Nephron progenitor cell (in vitro differentiated cells): Measurements from ENCODE around the gene KRTAP2-4.
"Not testable (repeated sequence)": the region's sequence is repeated elsewhere in the genome, so short reads cannot be mapped to it uniquely, and the experiment has no call there.

Source experiments
- DNase-seq: peaks from one replicate; pipeline ENCODE4 v3.0.0; 2021
- H3K27ac Mint-ChIP-seq: 2 replicates; pipeline ENCODE4 v1.8.0; 2021; ENCODE audit warnings: mild to moderate bottlenecking, moderate library complexity, mixed read lengths
- H3K27me3 Mint-ChIP-seq: 2 replicates; pipeline ENCODE4 v1.8.0; 2021; ENCODE audit warnings: mild to moderate bottlenecking, low read depth, mixed read lengths; ENCODE audit not compliant: poor library complexity
- H3K36me3 Mint-ChIP-seq: 2 replicates; pipeline ENCODE4 v1.8.0; 2021; ENCODE audit warnings: low read depth, mixed read lengths
- H3K4me1 Mint-ChIP-seq: 2 replicates; pipeline ENCODE4 v1.8.0; 2021; ENCODE audit warnings: mixed read lengths
- H3K4me3 Mint-ChIP-seq: 2 replicates; pipeline ENCODE4 v1.8.0; 2021; ENCODE audit warnings: mild to moderate bottlenecking, moderate library complexity, mixed read lengths
- H3K9me3 Mint-ChIP-seq: 2 replicates; pipeline ENCODE4 v1.8.0; 2021; ENCODE audit warnings: mild to moderate bottlenecking, moderate library complexity, mixed read lengths
- TF ChIP-seq, protein P1 (sequence below): fragments of 200-600 bp; sonication (generic); IDR thresholded peaks from 2 replicates; pipeline ENCODE4 v1.5.0; 2021; ENCODE audit warnings: antibody characterized with exemption

The KRTAP2-4 gene

GRCh38 chr17:41083427-41083826 lies 17.7 kb upstream of the KRTAP2-4 start:
- not testable (repeated sequence) for H3K4me1 Mint-ChIP-seq, H3K9me3 Mint-ChIP-seq, H3K4me3 Mint-ChIP-seq, H3K27ac Mint-ChIP-seq, DNase-seq, H3K27me3 Mint-ChIP-seq, H3K36me3 Mint-ChIP-seq

DNA sequence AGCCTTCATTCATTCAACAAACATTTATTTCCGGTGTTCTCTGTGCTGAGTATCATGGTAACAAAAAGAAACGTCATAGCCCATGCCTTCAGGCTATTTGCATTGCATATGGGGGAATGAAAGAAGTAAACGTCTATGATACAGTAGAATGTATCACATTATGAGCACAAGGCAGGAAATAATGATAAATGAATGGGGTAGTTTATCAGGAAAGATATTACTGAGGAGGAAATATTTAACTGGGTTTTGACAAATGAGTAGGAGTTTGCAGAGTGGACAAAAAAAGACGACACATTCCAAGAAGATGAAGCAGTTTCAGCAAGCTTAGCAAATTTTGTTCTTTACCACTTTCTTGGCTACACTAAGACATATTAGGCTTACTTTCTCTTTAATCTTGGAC lies 16.9 kb upstream of the KRTAP2-4 start:
- H3K4me3 Mint-ChIP-seq = no peak overlapping the region
- DNase-seq = no peak
- no peaks in the 10 kb centered on the region for H3K4me1 Mint-ChIP-seq
- H3K36me3 Mint-ChIP-seq = no peaks in the 10 kb centered on the region
- TF ChIP-seq, protein P1, sequence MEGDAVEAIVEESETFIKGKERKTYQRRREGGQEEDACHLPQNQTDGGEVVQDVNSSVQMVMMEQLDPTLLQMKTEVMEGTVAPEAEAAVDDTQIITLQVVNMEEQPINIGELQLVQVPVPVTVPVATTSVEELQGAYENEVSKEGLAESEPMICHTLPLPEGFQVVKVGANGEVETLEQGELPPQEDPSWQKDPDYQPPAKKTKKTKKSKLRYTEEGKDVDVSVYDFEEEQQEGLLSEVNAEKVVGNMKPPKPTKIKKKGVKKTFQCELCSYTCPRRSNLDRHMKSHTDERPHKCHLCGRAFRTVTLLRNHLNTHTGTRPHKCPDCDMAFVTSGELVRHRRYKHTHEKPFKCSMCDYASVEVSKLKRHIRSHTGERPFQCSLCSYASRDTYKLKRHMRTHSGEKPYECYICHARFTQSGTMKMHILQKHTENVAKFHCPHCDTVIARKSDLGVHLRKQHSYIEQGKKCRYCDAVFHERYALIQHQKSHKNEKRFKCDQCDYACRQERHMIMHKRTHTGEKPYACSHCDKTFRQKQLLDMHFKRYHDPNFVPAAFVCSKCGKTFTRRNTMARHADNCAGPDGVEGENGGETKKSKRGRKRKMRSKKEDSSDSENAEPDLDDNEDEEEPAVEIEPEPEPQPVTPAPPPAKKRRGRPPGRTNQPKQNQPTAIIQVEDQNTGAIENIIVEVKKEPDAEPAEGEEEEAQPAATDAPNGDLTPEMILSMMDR = no peak
- H3K27me3 Mint-ChIP-seq = peaks cover 5% of the 10 kb centered on the region
- H3K9me3 Mint-ChIP-seq = no peaks in the 10 kb centered on the region
- H3K27ac Mint-ChIP-seq = no peak overlapping the region

DNA sequence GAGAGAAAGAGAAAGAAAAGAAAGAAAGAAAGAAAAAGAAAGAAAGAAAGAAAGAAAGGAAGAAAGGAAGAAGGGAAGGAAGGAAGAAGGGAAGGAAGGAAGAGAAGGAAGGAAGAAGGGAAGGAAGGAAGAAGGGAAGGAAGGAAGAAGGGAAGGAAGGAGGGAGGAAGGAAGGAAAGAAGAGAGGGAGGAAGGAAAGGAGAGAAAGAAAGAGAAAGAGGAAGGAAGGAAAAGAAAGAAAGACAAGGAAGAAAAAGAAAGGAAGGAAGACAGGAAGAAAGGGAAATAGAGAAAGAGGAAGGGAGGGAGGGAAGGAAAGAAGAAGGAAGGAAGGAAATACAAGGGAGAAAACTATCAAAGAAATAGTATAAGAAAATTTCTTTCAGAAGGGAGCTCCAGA lies 11.1 kb upstream of the KRTAP2-4 start:
- no peak for DNase-seq
- Mint-ChIP-seq H3K27ac (no peak overlapping the region), H3K27me3 (peaks cover 7% of the 10 kb centered on the region), H3K36me3 (no peaks in the 10 kb centered on the region), H3K4me1 (no peaks in the 10 kb centered on the region), H3K9me3 (no peaks in the 10 kb centered on the region), H3K4me3 (no peak overlapping the region)
- TF ChIP-seq, protein P1 = no peak

- TF ChIP-seq, protein P1 = no peak
- H3K9me3 Mint-ChIP-seq = no peaks in the 10 kb centered on the region
- H3K27me3 Mint-ChIP-seq = peaks cover 7% of the 10 kb centered on the region
- DNase-seq = no peak
- no peaks in the 10 kb centered on the region for H3K4me1 Mint-ChIP-seq
- no peaks in the 10 kb centered on the region for H3K36me3 Mint-ChIP-seq
- no peak overlapping the region for H3K27ac Mint-ChIP-seq
- no peak overlapping the region for H3K4me3 Mint-ChIP-seq
These were observed 8.0 kb upstream of the KRTAP2-4 start for GRCh38 chr17:41073676-41074075.

DNA sequence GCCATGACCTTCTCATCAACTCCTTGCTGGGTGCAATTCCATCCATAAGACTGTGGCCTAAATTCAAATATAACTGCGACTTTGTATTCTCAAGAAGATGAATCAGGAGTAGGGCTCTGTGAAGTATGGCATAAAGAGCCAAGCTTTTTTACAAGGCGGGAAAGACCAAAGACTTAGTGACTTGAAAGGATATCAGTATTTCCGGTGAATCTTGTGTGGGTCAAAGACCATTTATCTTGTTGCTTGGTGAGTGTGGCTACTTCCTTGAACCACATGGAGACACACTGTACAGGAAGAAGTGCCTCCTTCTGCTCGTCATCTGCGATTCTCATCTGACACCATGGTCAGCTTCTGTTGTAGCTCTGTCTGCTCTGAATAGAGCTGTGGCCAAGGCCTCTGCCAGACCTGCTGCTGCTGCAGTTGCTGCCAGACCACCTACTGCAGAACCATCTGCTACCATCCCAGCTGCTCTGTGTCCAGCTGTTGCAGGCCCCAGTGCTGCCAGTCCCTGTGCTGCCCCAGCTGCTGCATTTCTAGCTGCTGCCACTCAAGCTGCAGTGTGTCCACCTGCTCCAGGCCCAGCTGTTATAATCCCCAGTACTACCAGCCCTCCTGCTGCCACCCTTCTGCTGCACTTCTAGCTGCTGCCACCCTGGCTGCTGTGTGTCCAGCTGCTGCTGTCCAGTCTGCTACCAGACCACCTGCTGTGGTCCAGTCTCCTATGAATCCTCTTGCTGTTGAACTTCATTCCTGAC lies 6.1 kb upstream of the KRTAP2-4 start:
- TF ChIP-seq, protein P1 = no peak
- no peak for DNase-seq
- no peaks in the 10 kb centered on the region for H3K9me3 Mint-ChIP-seq
- H3K36me3 Mint-ChIP-seq = no peaks in the 10 kb centered on the region
- no peak overlapping the region for H3K27ac Mint-ChIP-seq
- no peaks in the 10 kb centered on the region for H3K4me1 Mint-ChIP-seq
- H3K27me3 Mint-ChIP-seq = peaks cover 6% of the 10 kb centered on the region
- H3K4me3 Mint-ChIP-seq = no peak overlapping the region

DNA sequence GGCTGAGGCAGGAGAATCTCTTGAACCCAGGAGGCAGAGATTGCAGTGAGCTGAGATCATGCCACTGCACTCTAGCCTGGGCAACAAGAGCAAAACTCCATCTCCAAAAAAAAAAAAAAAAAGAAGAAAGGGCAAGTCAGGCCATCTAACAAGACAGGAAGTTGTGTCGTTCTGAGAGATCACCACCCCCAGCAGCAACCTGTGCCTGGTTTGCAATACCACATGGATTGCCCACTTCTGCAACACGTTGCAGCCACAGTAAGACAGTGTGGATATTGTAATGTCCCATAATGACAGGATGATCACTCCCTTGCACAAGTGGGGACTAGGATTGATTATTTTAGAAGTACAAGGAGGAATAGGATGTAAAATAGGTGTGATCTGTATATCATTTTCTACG lies 3.4 kb upstream of the KRTAP2-4 start:
- Mint-ChIP-seq H3K27me3 (peaks cover 3% of the 10 kb centered on the region), H3K9me3 (no peaks in the 10 kb centered on the region), H3K4me1 (no peaks in the 10 kb centered on the region), H3K4me3 (no peak overlapping the region), H3K36me3 (no peaks in the 10 kb centered on the region), H3K27ac (no peak overlapping the region)
- DNase-seq = no peak
- TF ChIP-seq, protein P1 = no peak
